Neural progenitor cell (in vitro differentiated cells): ENCODE measurements around the gene TCHH. TPM values are rescaled to one million over a fixed set of nuclear protein-coding genes. Genes with fewer than 3 reads are reported as not detected.
"Not testable (repeated sequence)": the region's sequence is repeated elsewhere in the genome, so short reads cannot be mapped to it uniquely, and the experiment has no call there.

Source experiments
- DNase-seq: peaks from one replicate; pipeline ENCODE4 v3.0.0-alpha.2; 2016; ENCODE audit warnings: low spot score
- H2AFZ ChIP-seq: fragments of 200-600 bp; sonication (generic); replicated peaks from 2 replicates; pipeline ENCODE4 v1.6.1; 2016; ENCODE audit warnings: antibody characterized with exemption
- H3F3A ChIP-seq: fragments of 200-600 bp; sonication (generic); 2 replicates; pipeline ENCODE4 v1.6.1; 2016; ENCODE audit warnings: antibody characterized with exemption, low read depth
- H3K27ac ChIP-seq: fragments of 200-600 bp; sonication (generic); 2 replicates; pipeline ENCODE4 v1.5.1; 2016; ENCODE audit warnings: mild to moderate bottlenecking
- H3K27me3 ChIP-seq: fragments of 200-600 bp; sonication (generic); 2 replicates; pipeline ENCODE4 v1.6.1; 2016; ENCODE audit warnings: mild to moderate bottlenecking, moderate library complexity
- H3K36me3 ChIP-seq: fragments of 200-600 bp; sonication (generic); 2 replicates; pipeline ENCODE4 v1.5.1; 2016
- H3K4me1 ChIP-seq: fragments of 200-600 bp; sonication (generic); 2 replicates; pipeline ENCODE4 v1.6.1; 2016; ENCODE audit warnings: mixed run types
- H3K4me2 ChIP-seq: fragments of 200-600 bp; sonication (generic); 2 replicates; pipeline ENCODE4 v1.6.1; 2016
- H3K4me3 ChIP-seq: fragments of 200-600 bp; sonication (generic); 2 replicates; pipeline ENCODE4 v1.5.1; 2016
- H3K79me2 ChIP-seq: fragments of 200-600 bp; sonication (generic); 2 replicates; pipeline ENCODE4 v1.6.1; 2016; ENCODE audit warnings: low read depth
- H3K9ac ChIP-seq: fragments of 200-600 bp; sonication (generic); 2 replicates; pipeline ENCODE4 v1.6.1; 2016
- H3K9me3 ChIP-seq: fragments of 200-600 bp; sonication (generic); 2 replicates; pipeline ENCODE4 v1.5.1; 2016; ENCODE audit warnings: low read depth
- H4K20me1 ChIP-seq: fragments of 200-600 bp; sonication (generic); 2 replicates; pipeline ENCODE4 v1.6.1; 2016; ENCODE audit warnings: low read depth
- H3K27ac Mint-ChIP-seq: 3 replicates; pipeline ENCODE4 v1.8.0; 2021; ENCODE audit warnings: mixed read lengths
- H3K27me3 Mint-ChIP-seq: 2 replicates; pipeline ENCODE4 v1.8.0; 2022; ENCODE audit warnings: low read depth, mild to moderate bottlenecking, inconsistent platforms, moderate library complexity, mixed read lengths; ENCODE audit not compliant: insufficient read depth
- H3K36me3 Mint-ChIP-seq: 3 replicates; pipeline ENCODE4 v1.8.0; 2021; ENCODE audit warnings: mixed read lengths
- H3K4me1 Mint-ChIP-seq: 3 replicates; pipeline ENCODE4 v1.8.0; 2021; ENCODE audit warnings: mixed read lengths
- H3K4me3 Mint-ChIP-seq: 3 replicates; pipeline ENCODE4 v1.8.0; 2021; ENCODE audit warnings: mild to moderate bottlenecking, moderate library complexity, mixed read lengths
- H3K9me3 Mint-ChIP-seq: 3 replicates; pipeline ENCODE4 v1.8.0; 2020; ENCODE audit warnings: mixed read lengths
- EZH2 ChIP-seq: fragments of 200-600 bp; sonication (generic); IDR thresholded peaks from 2 replicates; pipeline ENCODE4 v1.6.1; 2017; ENCODE audit warnings: antibody characterized with exemption, mild to moderate bottlenecking, moderate library complexity
- EZH2phosphoT487 ChIP-seq: fragments of 200-600 bp; sonication (generic); IDR thresholded peaks from 2 replicates; pipeline ENCODE4 v1.6.1; 2017; ENCODE audit warnings: antibody characterized with exemption
- total RNA-seq: library from RNA; depleted of rRNA; stranded (reverse); fragments of >200 nt; gene quantifications from 2 replicates; pipeline ENCODE4 v1.2.3, GENCODE V29; 2015; ENCODE audit warnings: low replicate concordance
- TF ChIP-seq, protein P1 (sequence below): fragments of 200-600 bp; sonication (generic); IDR thresholded peaks from 2 replicates; pipeline ENCODE4 v1.5.1; 2017; ENCODE audit warnings: antibody characterized with exemption, mild to moderate bottlenecking

TCHH gene
- total RNA-seq, 1 donor from 2014 or later: 0.07 TPM

GRCh38 chr1:152084853-152085252, 30.4 kb downstream of the TCHH start:
- Mint-ChIP-seq H3K36me3 (no peaks in the 10 kb centered on the region), H3K4me3 (no peak overlapping the region), H3K27me3 (peaks cover 5% of the 10 kb centered on the region), H3K27ac (no peak overlapping the region), H3K4me1 (no peaks in the 10 kb centered on the region), H3K9me3 (no peaks in the 10 kb centered on the region)
- TF ChIP-seq EZH2 (no peak), EZH2phosphoT487 (no peak)
- TF ChIP-seq, protein P1, sequence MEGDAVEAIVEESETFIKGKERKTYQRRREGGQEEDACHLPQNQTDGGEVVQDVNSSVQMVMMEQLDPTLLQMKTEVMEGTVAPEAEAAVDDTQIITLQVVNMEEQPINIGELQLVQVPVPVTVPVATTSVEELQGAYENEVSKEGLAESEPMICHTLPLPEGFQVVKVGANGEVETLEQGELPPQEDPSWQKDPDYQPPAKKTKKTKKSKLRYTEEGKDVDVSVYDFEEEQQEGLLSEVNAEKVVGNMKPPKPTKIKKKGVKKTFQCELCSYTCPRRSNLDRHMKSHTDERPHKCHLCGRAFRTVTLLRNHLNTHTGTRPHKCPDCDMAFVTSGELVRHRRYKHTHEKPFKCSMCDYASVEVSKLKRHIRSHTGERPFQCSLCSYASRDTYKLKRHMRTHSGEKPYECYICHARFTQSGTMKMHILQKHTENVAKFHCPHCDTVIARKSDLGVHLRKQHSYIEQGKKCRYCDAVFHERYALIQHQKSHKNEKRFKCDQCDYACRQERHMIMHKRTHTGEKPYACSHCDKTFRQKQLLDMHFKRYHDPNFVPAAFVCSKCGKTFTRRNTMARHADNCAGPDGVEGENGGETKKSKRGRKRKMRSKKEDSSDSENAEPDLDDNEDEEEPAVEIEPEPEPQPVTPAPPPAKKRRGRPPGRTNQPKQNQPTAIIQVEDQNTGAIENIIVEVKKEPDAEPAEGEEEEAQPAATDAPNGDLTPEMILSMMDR: no peak
- no peak for DNase-seq
- H2AFZ ChIP-seq: no peak overlapping the region
- H3K4me2 ChIP-seq: no peak overlapping the region
- no peaks in the 10 kb centered on the region for H3F3A ChIP-seq
- H3K9me3 ChIP-seq: peaks cover 3% of the 10 kb centered on the region
- no peaks in the 10 kb centered on the region for H3K36me3 ChIP-seq
- no peak overlapping the region for H3K9ac ChIP-seq
- H3K4me3 ChIP-seq: no peak overlapping the region
- no peaks in the 10 kb centered on the region for H3K4me1 ChIP-seq
- H3K79me2 ChIP-seq: no peaks in the 10 kb centered on the region
- no peaks in the 10 kb centered on the region for H4K20me1 ChIP-seq
- no peak overlapping the region for H3K27ac ChIP-seq
- H3K27me3 ChIP-seq: no peaks in the 10 kb centered on the region

GRCh38 chr1:152081026-152081425, 34.2 kb downstream of the TCHH start:
- not testable (repeated sequence) for H3K4me3 Mint-ChIP-seq, H3K4me2 ChIP-seq, H3K27me3 ChIP-seq

GRCh38 chr1:152080494-152080893, 34.8 kb downstream of the TCHH start:
- not testable (repeated sequence) for H3K9me3 ChIP-seq, H3K9ac ChIP-seq, H3K36me3 Mint-ChIP-seq, H4K20me1 ChIP-seq, H3K9me3 Mint-ChIP-seq, H3K4me2 ChIP-seq, H2AFZ ChIP-seq, H3K27me3 Mint-ChIP-seq, H3K27ac Mint-ChIP-seq, H3K27ac ChIP-seq, H3K4me1 Mint-ChIP-seq, H3K4me3 Mint-ChIP-seq, H3K27me3 ChIP-seq, H3K4me3 ChIP-seq, H3K4me1 ChIP-seq, H3K36me3 ChIP-seq, DNase-seq, H3K79me2 ChIP-seq, H3F3A ChIP-seq

More at GRCh38 chr1:152081026-152081425, 34.2 kb downstream of the TCHH start:
- not testable (repeated sequence) for H3K36me3 ChIP-seq, H3K4me1 Mint-ChIP-seq, H3K4me3 ChIP-seq, H3K9me3 Mint-ChIP-seq, H3K9me3 ChIP-seq, H3K9ac ChIP-seq, H3K27ac ChIP-seq, H4K20me1 ChIP-seq, H3K27ac Mint-ChIP-seq, H3F3A ChIP-seq, H3K79me2 ChIP-seq, DNase-seq, H2AFZ ChIP-seq, H3K27me3 Mint-ChIP-seq, H3K4me1 ChIP-seq, H3K36me3 Mint-ChIP-seq

DNA sequence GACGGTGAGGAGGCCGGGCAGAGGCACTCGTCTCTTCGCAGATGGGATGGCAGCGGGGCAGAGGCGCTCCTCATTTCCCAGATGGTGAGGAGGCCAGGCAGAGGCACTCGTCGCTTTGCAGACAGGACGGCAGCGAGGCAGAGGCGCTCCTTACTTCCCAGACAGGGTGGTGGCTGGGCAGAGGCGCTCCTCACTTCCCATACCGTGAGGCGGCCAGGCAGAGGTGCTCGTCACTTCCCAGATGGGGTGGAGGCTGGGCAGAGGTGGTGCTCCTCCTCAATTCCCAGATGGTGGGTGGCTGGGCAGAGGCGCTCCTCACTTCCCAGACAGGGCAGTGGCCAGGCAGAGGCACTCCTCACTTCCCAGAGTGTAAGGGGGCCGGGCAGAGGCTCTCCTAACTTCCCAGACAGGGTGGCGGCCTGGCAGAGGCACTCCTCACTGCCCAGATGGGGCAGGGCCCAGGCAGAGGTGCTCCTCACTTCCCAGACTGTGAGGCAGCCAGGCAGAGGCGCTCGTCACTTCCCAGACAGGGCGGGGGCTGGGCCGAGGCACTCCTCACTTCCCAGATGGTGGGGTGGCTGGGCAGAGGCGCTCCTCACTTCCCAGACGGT, 36.3 kb downstream of the TCHH start:
- no peak overlapping the region for H3K27ac Mint-ChIP-seq
- H3K4me3 Mint-ChIP-seq: no peak overlapping the region
- Histone ChIP-seq H3K4me3 (no peak overlapping the region), H3K9ac (no peak overlapping the region), H3K9me3 (peaks cover 3% of the 10 kb centered on the region), H3F3A (no peaks in the 10 kb centered on the region), H3K36me3 (no peaks in the 10 kb centered on the region), H3K27me3 (no peaks in the 10 kb centered on the region), H3K27ac (no peak overlapping the region), H3K4me1 (no peaks in the 10 kb centered on the region), H2AFZ (no peak overlapping the region), H4K20me1 (no peaks in the 10 kb centered on the region), H3K4me2 (no peak overlapping the region), H3K79me2 (no peaks in the 10 kb centered on the region)
- no peak for DNase-seq
- H3K27me3 Mint-ChIP-seq: peaks cover 6% of the 10 kb centered on the region
- no peaks in the 10 kb centered on the region for H3K36me3 Mint-ChIP-seq
- no peaks in the 10 kb centered on the region for H3K4me1 Mint-ChIP-seq
- no peaks in the 10 kb centered on the region for H3K9me3 Mint-ChIP-seq
- TF ChIP-seq, protein P1: no peak
